GM18505 (cell line): ENCODE data around the gene DIPK1B.

Source experiments
- ATAC-seq: cut with Tn5 transposase; IDR thresholded peaks from one replicate; pipeline ENCODE4 v1.9.1; 2021; ENCODE audit not compliant: unreplicated experiment
- POLR2A ChIP-seq: IDR thresholded peaks from 4 replicates; pipeline ENCODE4 v1.6.1; 2011; ENCODE audit warnings: borderline replicate concordance; ENCODE audit not compliant: insufficient read depth, insufficient read length; ENCODE audit errors: extremely low read depth

The DIPK1B gene

GRCh38 chr9:136676920-136677686, 35.3 kb upstream of the DIPK1B start:
- TF ChIP-seq POLR2A, result no peak
- no peak for ATAC-seq

GRCh38 chr9:136678034-136678433, 34.3 kb upstream of the DIPK1B start:
- no peak for ATAC-seq
- no peak for TF ChIP-seq POLR2A

- no peak for ATAC-seq
- TF ChIP-seq POLR2A, result no peak
Observed at GRCh38 chr9:136678624-136679023, 33.7 kb upstream of the DIPK1B start.

GRCh38 chr9:136679431-136679941, 32.9 kb upstream of the DIPK1B start:
- no peak for TF ChIP-seq POLR2A
- ATAC-seq, result no peak

- ATAC-seq, result no peak
- no peak for TF ChIP-seq POLR2A
Observed at GRCh38 chr9:136681029-136681428, 31.3 kb upstream of the DIPK1B start.

GRCh38 chr9:136681945-136682699, 30.2 kb upstream of the DIPK1B start:
- TF ChIP-seq POLR2A, result no peak

GRCh38 chr9:136682710-136683109, 29.7 kb upstream of the DIPK1B start:
- TF ChIP-seq POLR2A, result no peak
- no peak for ATAC-seq

More at GRCh38 chr9:136681945-136682699, 30.2 kb upstream of the DIPK1B start:
- ATAC-seq, result no peak

- no peak for ATAC-seq
- TF ChIP-seq POLR2A, result no peak
Observed at GRCh38 chr9:136683173-136683745, 29.1 kb upstream of the DIPK1B start.

- no peak for TF ChIP-seq POLR2A
- no peak for ATAC-seq
Observed at GRCh38 chr9:136683755-136684154, 28.6 kb upstream of the DIPK1B start.

- no peak for TF ChIP-seq POLR2A
- ATAC-seq, result no peak
Observed at GRCh38 chr9:136684339-136684738, 28.0 kb upstream of the DIPK1B start.

GRCh38 chr9:136684799-136685198, 27.6 kb upstream of the DIPK1B start:
- no peak for ATAC-seq
- TF ChIP-seq POLR2A, result no peak

GRCh38 chr9:136685216-136685615, 27.2 kb upstream of the DIPK1B start:
- no peak for TF ChIP-seq POLR2A
- ATAC-seq, result no peak

- no peak for TF ChIP-seq POLR2A
- no peak for ATAC-seq
Observed at GRCh38 chr9:136685790-136686533, 26.4 kb upstream of the DIPK1B start.
